ENCODE data around the gene WDFY3.

DNA sequence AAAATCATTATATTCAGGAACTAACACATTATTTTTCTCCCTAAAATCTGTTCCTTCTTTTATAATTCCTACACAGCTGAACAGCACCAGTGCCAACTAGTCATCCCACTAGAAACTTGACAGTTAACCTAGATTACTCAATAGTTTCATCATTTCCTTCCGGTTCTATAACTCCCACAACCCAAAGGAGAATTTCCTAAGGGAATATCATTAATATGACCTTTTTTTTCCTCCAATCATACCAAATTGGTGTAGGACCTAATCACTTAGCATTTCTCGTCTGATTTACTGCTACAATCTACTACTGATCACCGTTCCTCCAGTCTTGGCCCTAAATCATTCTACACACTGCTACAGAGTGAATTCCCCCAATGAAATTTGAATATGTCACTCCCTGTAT is 45.9 kb downstream of the WDFY3 start:
- TF ChIP-seq, protein P1, sequence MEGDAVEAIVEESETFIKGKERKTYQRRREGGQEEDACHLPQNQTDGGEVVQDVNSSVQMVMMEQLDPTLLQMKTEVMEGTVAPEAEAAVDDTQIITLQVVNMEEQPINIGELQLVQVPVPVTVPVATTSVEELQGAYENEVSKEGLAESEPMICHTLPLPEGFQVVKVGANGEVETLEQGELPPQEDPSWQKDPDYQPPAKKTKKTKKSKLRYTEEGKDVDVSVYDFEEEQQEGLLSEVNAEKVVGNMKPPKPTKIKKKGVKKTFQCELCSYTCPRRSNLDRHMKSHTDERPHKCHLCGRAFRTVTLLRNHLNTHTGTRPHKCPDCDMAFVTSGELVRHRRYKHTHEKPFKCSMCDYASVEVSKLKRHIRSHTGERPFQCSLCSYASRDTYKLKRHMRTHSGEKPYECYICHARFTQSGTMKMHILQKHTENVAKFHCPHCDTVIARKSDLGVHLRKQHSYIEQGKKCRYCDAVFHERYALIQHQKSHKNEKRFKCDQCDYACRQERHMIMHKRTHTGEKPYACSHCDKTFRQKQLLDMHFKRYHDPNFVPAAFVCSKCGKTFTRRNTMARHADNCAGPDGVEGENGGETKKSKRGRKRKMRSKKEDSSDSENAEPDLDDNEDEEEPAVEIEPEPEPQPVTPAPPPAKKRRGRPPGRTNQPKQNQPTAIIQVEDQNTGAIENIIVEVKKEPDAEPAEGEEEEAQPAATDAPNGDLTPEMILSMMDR (IDR thresholded peaks at IDR 0.05; ENCODE audit: low read length), result no peak
- TF ChIP-seq EZH2 (IDR thresholded peaks at IDR 0.05; ENCODE audit: borderline replicate concordance, low read length), result no peak
